A549 (cell line): ENCODE data around the gene GHITM. TPM values are rescaled to one million over a fixed set of nuclear protein-coding genes. Genes with fewer than 3 reads are reported as not detected.

Source experiments
- ATAC-seq, 2 experiments: fragments of 200-7000 bp in 1 of 2; fragments of >200 bp in 1 of 2; cut with Nextera tagmentation in 1 of 2; cut with Tn5 transposase in 1 of 2; 3 replicates each; pipeline versions ENCODE4 v1.8.0 to v1.9.1; 2018 to 2020; ENCODE audit warnings: mild to moderate bottlenecking in 1 of 2, moderate library complexity in 1 of 2
- CTCF ChIA-PET: fragments of 300-600 bp; sonication (Branson Sonifier 250); formaldehyde crosslinking; extraction: SDS; loops from one replicate; lab custom pipeline; 2021; ENCODE audit warnings: antibody characterized with exemption, inconsistent platforms; lab: Yijun Ruan, JAX
- POLR2A ChIA-PET: fragments of 350-600 bp; formaldehyde crosslinking; extraction: SDS; loops from one replicate; lab custom pipeline; 2021; ENCODE audit warnings: antibody characterized with exemption, inconsistent platforms; lab: Yijun Ruan, JAX
- DNase-seq, 2 experiments: peaks; one replicate each; pipeline versions ENCODE4 v3.0.0 to v3.0.0-alpha.2; 2011 to 2016; ENCODE audit warnings: low read depth in 1 of 2, low spot score in 1 of 2
- FAIRE-seq: peaks from 2 replicates; lab custom pipeline; 2011; peaks lifted over from hg19 to GRCh38; lab: Jason Lieb, UNC
- H3K27ac ChIP-seq, 2 experiments: fragments of >200 bp; sonication (Bioruptor Twin); formaldehyde crosslinking; 3 replicates each; pipeline ENCODE4 v1.5.1; 2016 to 2017
- H3K4me1 ChIP-seq: fragments of >200 bp; sonication (Bioruptor Twin); formaldehyde crosslinking; 3 replicates; pipeline ENCODE4 v1.6.1; 2016
- H3K4me2 ChIP-seq: fragments of >200 bp; sonication (Bioruptor Twin); formaldehyde crosslinking; 3 replicates; pipeline ENCODE4 v1.6.1; 2016
- H3K4me3 ChIP-seq: fragments of >200 bp; sonication (Bioruptor Twin); formaldehyde crosslinking; 3 replicates; pipeline ENCODE4 v1.5.1; 2016
- H3K9me3 ChIP-seq: fragments of >200 bp; sonication (Bioruptor Twin); formaldehyde crosslinking; 3 replicates; pipeline ENCODE4 v1.6.1; 2016
- BCL3 ChIP-seq: fragments of >200 bp; sonication (Bioruptor Twin); formaldehyde crosslinking; IDR thresholded peaks from 3 replicates; pipeline ENCODE4 v1.6.1; 2016
- CBX2 ChIP-seq: fragments of 200-600 bp; sonication (generic); IDR thresholded peaks from 2 replicates; pipeline ENCODE4 v1.6.1; 2016; ENCODE audit warnings: low read depth, mild to moderate bottlenecking, borderline replicate concordance
- CBX8 ChIP-seq: fragments of 200-600 bp; sonication (generic); IDR thresholded peaks from 2 replicates; pipeline ENCODE4 v1.6.1; 2016
- CHD2 ChIP-seq: fragments of 150-350 bp; IDR thresholded peaks from 2 replicates; pipeline ENCODE4 v1.6.1; 2014; ENCODE audit warnings: low read length; ENCODE audit not compliant: partially characterized antibody
- CHD4 ChIP-seq: fragments of 200-600 bp; sonication (generic); IDR thresholded peaks from 2 replicates; pipeline ENCODE4 v1.6.1; 2016; ENCODE audit warnings: antibody characterized with exemption, mild to moderate bottlenecking, borderline replicate concordance
- EHF ChIP-seq: fragments of 250-450 bp; sonication (Bioruptor Pico); IDR thresholded peaks from 2 replicates; pipeline ENCODE4 v1.5.0; 2020; ENCODE audit warnings: mild to moderate bottlenecking
- ESRRA ChIP-seq: fragments of 150-350 bp; IDR thresholded peaks from 2 replicates; pipeline ENCODE4 v1.6.1; 2014; ENCODE audit warnings: mild to moderate bottlenecking, low read length, borderline replicate concordance
- FOSL2 ChIP-seq, 2 experiments: fragments of 450-650 bp in 1 of 2; fragments of >200 bp in 1 of 2; sonication (Bioruptor Twin) in 1 of 2; formaldehyde crosslinking; IDR thresholded peaks; 2 replicates each; pipeline versions ENCODE4 v1.5.0 to v1.6.1; 2016 to 2020; ENCODE audit warnings: mild to moderate bottlenecking in 1 of 2, moderate library complexity in 1 of 2
- GATA3 ChIP-seq: IDR thresholded peaks from 2 replicates; pipeline ENCODE4 v1.6.1; 2012; ENCODE audit warnings: borderline replicate concordance
- HDAC2 ChIP-seq: fragments of 200-600 bp; sonication (generic); IDR thresholded peaks from 2 replicates; pipeline ENCODE4 v1.6.1; 2016
- HMGXB4 ChIP-seq: fragments of 250-450 bp; sonication (Bioruptor Pico); IDR thresholded peaks from 2 replicates; pipeline ENCODE4 v1.5.0; 2021; ENCODE audit warnings: mild to moderate bottlenecking, moderate library complexity, borderline replicate concordance
- HOXB13 ChIP-seq: fragments of 250-450 bp; sonication (Bioruptor Pico); IDR thresholded peaks from 2 replicates; pipeline ENCODE4 v1.5.0; 2020; ENCODE audit warnings: low read depth, mild to moderate bottlenecking, moderate library complexity
- KDM1A ChIP-seq: fragments of 200-600 bp; sonication (generic); IDR thresholded peaks from 2 replicates; pipeline ENCODE4 v1.6.1; 2016; ENCODE audit warnings: low read depth, mild to moderate bottlenecking
- MAFK ChIP-seq: fragments of 450-650 bp; IDR thresholded peaks from 2 replicates; pipeline ENCODE4 v1.6.1; 2014; ENCODE audit not compliant: partially characterized antibody
- MAZ ChIP-seq: fragments of 150-350 bp; IDR thresholded peaks from 2 replicates; pipeline ENCODE4 v1.6.1; 2014; ENCODE audit warnings: antibody characterized with exemption, low read depth, low read length, borderline replicate concordance
- NFE2L2 ChIP-seq: fragments of 150-350 bp; conservative IDR thresholded peaks from 2 replicates; pipeline ENCODE4 v1.6.1; 2014; ENCODE audit warnings: low read length
- PBX3 ChIP-seq: IDR thresholded peaks from 2 replicates; pipeline ENCODE4 v1.6.1; 2012
- POLR2A ChIP-seq: IDR thresholded peaks from 2 replicates; pipeline ENCODE4 v1.6.1; 2012; ENCODE audit warnings: mild to moderate bottlenecking, low read length
- RAD21 ChIP-seq, 2 experiments: fragments of >200 bp in 1 of 2; sonication (Bioruptor Twin) in 1 of 2; formaldehyde crosslinking in 1 of 2; IDR thresholded peaks in 1 of 2; conservative IDR thresholded peaks in 1 of 2; 2 replicates in 1 of 2; 3 replicates in 1 of 2; pipeline ENCODE4 v1.6.1; 2012 to 2018; ENCODE audit warnings: inconsistent platforms in 1 of 2
- RCOR1 ChIP-seq: fragments of 150-350 bp; IDR thresholded peaks from 2 replicates; pipeline ENCODE4 v1.6.1; 2014; ENCODE audit warnings: antibody characterized with exemption, low read length, low read depth
- REST ChIP-seq: fragments of 200-600 bp; sonication (generic); IDR thresholded peaks from 2 replicates; pipeline ENCODE4 v1.6.1; 2016; ENCODE audit warnings: antibody characterized with exemption, mild to moderate bottlenecking, moderate library complexity
- SREBF2 ChIP-seq: fragments of 450-650 bp; IDR thresholded peaks from 2 replicates; pipeline ENCODE4 v1.6.1; 2014; ENCODE audit warnings: mild to moderate bottlenecking, moderate library complexity
- ZSCAN20 ChIP-seq: fragments of 250-450 bp; sonication (Bioruptor Pico); IDR thresholded peaks from 2 replicates; pipeline ENCODE4 v1.8.0; 2022; ENCODE audit warnings: mild to moderate bottlenecking, moderate library complexity
- WGBS: methylation state at CpG from one replicate; pipeline ENCODE4 v1.1.6; 2017; ENCODE audit errors: missing lambda C conversion rate; 5-methylcytosine and 5-hydroxymethylcytosine counted together
- polyA plus RNA-seq, 4 experiments: library from polyadenylated mRNA; depleted of rRNA in 3 of 4; stranded (reverse); fragments of >200 nt; fragmentation: RNase III in 1 of 4; extraction: RNeasy Plus Mini Kit Qiagen cat#74134 plus additional on column Dnase treatment in 1 of 4; gene quantifications; 2 replicates in 3 of 4; 3 replicates in 1 of 4; pipeline ENCODE4 v1.2.3, GENCODE V29; 2011 to 2017

The GHITM gene
- polyA plus RNA-seq, 2 of the 4 experiments (the other 2 are of a cell fraction), result 220 to 360 TPM

- CTCF ChIA-PET, result interaction anchor here (0.6 to 1.1 kb wide), 2 partner anchors 8 to 1901 kb away, joined by 3 read pairs; no protein-coding TSS in a partner anchor
- 68% methylated on average over 3 of the region's 4 CpGs for WGBS
These were observed 37.6 kb downstream of the GHITM start for GRCh38 chr10:84176836-84177474.

GRCh38 chr10:84177541-84178141, 38.3 kb downstream of the GHITM start:
- Histone ChIP-seq H3K4me1 (no peaks in the 10 kb centered on the region; the same call in 2 of the 3 replicates), H3K4me2 (no peak overlapping the region), H3K27ac (no peak overlapping the region), H3K4me3 (no peak overlapping the region), H3K9me3 (no peaks in the 10 kb centered on the region)
- POLR2A ChIA-PET, result no interaction called here
- FAIRE-seq, result no peak
- no peak for TF ChIP-seq EHF (CRISPR knock-in tag)
- TF ChIP-seq ZSCAN20 (CRISPR knock-in tag), result no peak
- TF ChIP-seq CHD4, result no peak
- TF ChIP-seq POLR2A, result no peak
- no peak for TF ChIP-seq ESRRA
- TF ChIP-seq KDM1A, result no peak
- no peak for TF ChIP-seq RCOR1
- no peak for TF ChIP-seq FOSL2 (IDR thresholded peaks at IDR 0.05)
- TF ChIP-seq FOSL2 (CRISPR knock-in tag; IDR thresholded peaks at IDR 0.05), result no peak
- TF ChIP-seq HOXB13 (CRISPR knock-in tag), result no peak
- no peak for TF ChIP-seq NFE2L2
- no peak for TF ChIP-seq PBX3
- TF ChIP-seq CHD2, result no peak
- 69% methylated on average over 6 of the region's 8 CpGs for WGBS
- ATAC-seq, result peak; percentile 33; a peak in 3 of 6 replicates
- DNase-seq, result no peak
- CTCF ChIA-PET, result interaction anchor here (0.6 to 1.1 kb wide), 2 partner anchors 9 to 1901 kb away, joined by 3 read pairs; no protein-coding TSS in a partner anchor

More at GRCh38 chr10:84176836-84177474, 37.6 kb downstream of the GHITM start:
- H3K4me3 ChIP-seq, result no peak overlapping the region
- H3K4me1 ChIP-seq, result no peaks in the 10 kb centered on the region; the same call in 2 of the 3 replicates
- ATAC-seq, result peak; percentile 39 to 41; a peak in 3 of 6 replicates
- H3K27ac ChIP-seq, result no peak overlapping the region
- no peaks in the 10 kb centered on the region for H3K9me3 ChIP-seq
- no peak for TF ChIP-seq CBX8
- no peak for TF ChIP-seq KDM1A
- TF ChIP-seq BCL3, result no peak
- no peak for TF ChIP-seq MAFK
- no peak for TF ChIP-seq HOXB13 (CRISPR knock-in tag)
- no peak for TF ChIP-seq RAD21 (conservative IDR thresholded peaks at IDR 0.05 in 1 of 2, IDR thresholded peaks at IDR 0.05 in 1 of 2)
- no peak for TF ChIP-seq MAZ
- no peak for TF ChIP-seq POLR2A
- TF ChIP-seq SREBF2, result no peak
- no peak for TF ChIP-seq ESRRA
- no peak for TF ChIP-seq REST
- TF ChIP-seq HDAC2, result no peak
- TF ChIP-seq GATA3, result no peak
- no peak for TF ChIP-seq HMGXB4
- TF ChIP-seq CBX2, result no peak
- TF ChIP-seq, all 56 proteins: peak for 0
- FAIRE-seq (no peak), DNase-seq (no peak)
- no peak overlapping the region for H3K4me2 ChIP-seq
- POLR2A ChIA-PET, result no interaction called here
